ENCODE data around the gene WNK1. TPM values are rescaled to one million over a fixed set of nuclear protein-coding genes. Genes with fewer than 3 reads are reported as not detected.
A peak's percentile ranks its signal among the peaks of the same experiment; 100 is the strongest.

WNK1 gene
- total and polyA plus RNA-seq, 12 donors: 43.5 to 408 (median 304) TPM

GRCh38 chr12:953776-954175, 201.4 kb downstream of the WNK1 start:
- Histone ChIP-seq H3K4me1 (peaks cover 0 to 16% (median 11%) of the 10 kb centered on the region in 9 donors), H3K36me3 (no peaks in the 10 kb centered on the region), H3K9me3 (no peaks in the 10 kb centered on the region), H3K27me3 (no peaks in the 10 kb centered on the region), H3K27ac (peak overlapping the region in 1 of 10 donors; percentile 45), H3K4me3 (no peak overlapping the region)
- 74% methylated on average over 7 of the region's 7 CpGs for WGBS, 2 donors
- DNase-seq (no peak), ATAC-seq (no peak)
- TF ChIP-seq CTCF (IDR thresholded peaks at IDR 0.05): no peak
- intact Hi-C loops (cut with DNase I): loop anchor here in 7 of 10 donors (5.0 to 10.0 kb wide), 6 partner anchors 34 to 1751 kb away; no protein-coding TSS in a partner anchor

GRCh38 chr12:954741-955140, 202.4 kb downstream of the WNK1 start:
- intact Hi-C loops (cut with DNase I): loop anchor here in 7 of 10 donors (5.0 to 10.0 kb wide), 7 partner anchors 33 to 1750 kb away; no protein-coding TSS in a partner anchor
- ATAC-seq: no peak

GRCh38 chr12:955939-956338, 203.6 kb downstream of the WNK1 start:
- intact Hi-C loops (cut with DNase I): loop anchor here in 6 of 10 donors (5.0 to 10.0 kb wide), 5 partner anchors 139 to 1749 kb away; no protein-coding TSS in a partner anchor
- Histone ChIP-seq H3K27ac (no peak overlapping the region), H3K4me1 (peaks cover 0 to 19% (median 9%) of the 10 kb centered on the region in 9 donors), H3K9me3 (no peaks in the 10 kb centered on the region), H3K27me3 (no peaks in the 10 kb centered on the region), H3K36me3 (no peaks in the 10 kb centered on the region), H3K4me3 (no peak overlapping the region)
- DNase-seq (no peak), ATAC-seq (no peak)
- 94 to 96% methylated on average over 6 of the region's 6 CpGs for WGBS, 2 donors
- TF ChIP-seq CTCF (IDR thresholded peaks at IDR 0.05): no peak

More at GRCh38 chr12:954741-955140, 202.4 kb downstream of the WNK1 start:
- Histone ChIP-seq H3K36me3 (no peaks in the 10 kb centered on the region), H3K27ac (no peak overlapping the region), H3K4me1 (peaks cover 0 to 19% (median 9%) of the 10 kb centered on the region in 9 donors), H3K9me3 (no peaks in the 10 kb centered on the region), H3K4me3 (no peak overlapping the region), H3K27me3 (no peaks in the 10 kb centered on the region)
- TF ChIP-seq CTCF (IDR thresholded peaks at IDR 0.05): no peak
- DNase-seq: no peak

GRCh38 chr12:958588-959123, 206.3 kb downstream of the WNK1 start:
- intact Hi-C loops (cut with DNase I): loop anchor here in 6 of 10 donors (5.0 to 10.0 kb wide), 5 partner anchors 136 to 1746 kb away; no protein-coding TSS in a partner anchor
- ATAC-seq (peak; percentile 51 to 91 (median 84)), DNase-seq (peak; percentile 29 to 50)
- WGBS, 2 donors: 45 to 53% methylated on average over 8 of the region's 8 CpGs
- H3K36me3 ChIP-seq: no peaks in the 10 kb centered on the region
- H3K4me1 ChIP-seq: peaks cover 0 to 19% (median 8%) of the 10 kb centered on the region in 9 donors
- H3K27ac ChIP-seq: peak overlapping the region in 5 of 10 donors; percentile 15 to 71 (median 42)
- no peak for TF ChIP-seq CTCF (IDR thresholded peaks at IDR 0.05)
- H3K4me3 ChIP-seq: no peak overlapping the region
- no peaks in the 10 kb centered on the region for H3K27me3 ChIP-seq
- no peaks in the 10 kb centered on the region for H3K9me3 ChIP-seq

Other genes with a start within 250 kb of the WNK1 start
- 10 to 100 TPM in 3 of 10 donors, 1 to 10 TPM in 7; 1.9 to 18.7 (median 8.3) TPM for gene NINJ2, start 89.1 kb upstream of the WNK1 start, total RNA-seq
- 10 to 100 TPM in 1 of 2 donors, 1 to 10 TPM in 1; 4.6 to 25.7 TPM for gene NINJ2, start 89.1 kb upstream of the WNK1 start, polyA plus RNA-seq
- 1 to 10 TPM; 4.8 to 9.6 (median 6.1) TPM for gene RAD52, start 197.1 kb downstream of the WNK1 start, total RNA-seq
- gene RAD52, start 197.1 kb downstream of the WNK1 start, polyA plus RNA-seq: 10 to 100 TPM in 1 of 2 donors, 1 to 10 TPM in 1; 4.1 to 14.8 TPM
- 10 to 100 TPM; 37.7 to 67.5 (median 49.5) TPM for gene ERC1, start 238.6 kb downstream of the WNK1 start, total RNA-seq
- gene ERC1, start 238.6 kb downstream of the WNK1 start, polyA plus RNA-seq: 10 to 100 TPM in 1 of 2 donors, 1 to 10 TPM in 1; 6.5 to 23.0 TPM